Stimulated activated CD4-positive, alpha-beta T cell treated with anti-CD3 and anti-CD28 coated beads, TNF-alpha, amount 100 ng/mL, for 4 hours (primary cell): ENCODE results near the gene ARFGAP3.
"Not testable (repeated sequence)": the region's sequence is repeated elsewhere in the genome, so short reads cannot be mapped to it uniquely, and the experiment has no call there.

ENCODE experiments used
- DNase-seq, 3 experiments: peaks; one replicate each; pipeline ENCODE4 v3.0.0-alpha.2; 2020; ENCODE audit warnings: low read depth in 3 of 3

Gene ARFGAP3

DNA sequence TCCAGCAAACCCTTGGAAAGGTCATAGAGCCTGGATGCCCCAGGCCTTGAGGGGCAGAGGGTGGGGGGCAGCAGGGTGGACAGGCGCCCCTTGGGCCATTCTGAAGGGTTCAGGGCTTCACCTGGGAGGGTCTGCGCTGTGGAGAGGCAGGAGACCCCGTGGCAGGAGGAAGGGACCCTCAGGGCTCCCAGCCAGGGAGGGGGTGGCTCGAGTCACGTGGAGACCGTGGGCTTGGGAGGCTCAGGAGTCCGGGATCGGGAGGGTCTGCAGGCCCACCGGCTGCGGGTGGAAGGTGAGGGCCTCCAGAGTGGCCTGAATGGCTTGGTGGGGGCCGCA, 87.9 kb downstream of the ARFGAP3 start:
- DNase-seq, result no peak

DNA sequence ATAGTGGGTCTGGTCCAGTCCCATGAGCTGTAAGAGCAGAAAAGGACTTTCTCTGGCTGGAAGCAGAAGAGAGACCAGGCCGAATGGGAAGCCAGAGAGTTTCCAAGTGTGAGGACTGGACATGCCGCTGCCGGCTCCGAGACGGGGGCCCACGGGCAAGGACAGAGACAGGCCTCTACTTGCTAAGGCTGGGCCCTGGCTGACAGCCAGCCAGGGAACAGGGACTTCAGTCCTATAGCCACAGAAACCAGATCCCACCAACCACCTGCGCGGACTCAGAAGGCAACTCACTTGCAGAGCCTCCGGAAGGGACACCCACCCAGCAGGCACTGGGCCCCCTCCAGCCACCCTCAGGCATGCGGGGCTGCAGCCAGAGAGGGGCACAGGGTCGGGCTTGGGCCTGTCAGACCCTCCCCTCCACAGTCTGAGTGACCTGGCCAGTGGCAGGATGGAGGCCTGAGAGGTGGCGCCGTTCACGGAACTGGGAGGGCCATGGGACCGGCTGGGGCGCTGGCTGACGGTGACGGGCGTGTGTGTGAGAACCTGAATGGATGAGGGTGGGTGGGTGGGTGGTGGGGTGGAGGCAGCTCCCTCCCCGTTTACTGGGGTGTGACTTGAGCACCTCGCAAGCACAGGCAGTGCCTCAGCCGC, 88.6 kb downstream of the ARFGAP3 start:
- DNase-seq, result no peak

DNA sequence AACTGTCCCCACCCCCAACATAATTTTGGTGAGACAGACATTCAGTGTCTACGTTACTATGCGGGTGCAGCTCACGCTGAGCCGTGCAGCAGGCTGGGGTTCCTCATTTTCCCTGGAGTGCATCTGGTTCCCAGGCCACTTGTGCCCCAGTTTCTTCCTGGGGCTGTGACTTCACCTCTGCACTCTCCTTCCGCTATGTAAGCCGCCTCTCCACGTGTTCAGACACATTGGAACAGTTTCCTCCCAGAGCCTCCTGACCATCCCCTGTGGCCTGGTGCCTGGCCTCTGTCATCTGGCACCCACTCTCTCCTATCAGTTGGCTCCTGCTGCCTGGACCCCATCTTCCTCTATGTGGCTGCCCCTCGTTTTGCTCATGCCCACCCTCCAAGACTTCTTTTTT, 90.2 kb downstream of the ARFGAP3 start:
- no peak for DNase-seq

DNA sequence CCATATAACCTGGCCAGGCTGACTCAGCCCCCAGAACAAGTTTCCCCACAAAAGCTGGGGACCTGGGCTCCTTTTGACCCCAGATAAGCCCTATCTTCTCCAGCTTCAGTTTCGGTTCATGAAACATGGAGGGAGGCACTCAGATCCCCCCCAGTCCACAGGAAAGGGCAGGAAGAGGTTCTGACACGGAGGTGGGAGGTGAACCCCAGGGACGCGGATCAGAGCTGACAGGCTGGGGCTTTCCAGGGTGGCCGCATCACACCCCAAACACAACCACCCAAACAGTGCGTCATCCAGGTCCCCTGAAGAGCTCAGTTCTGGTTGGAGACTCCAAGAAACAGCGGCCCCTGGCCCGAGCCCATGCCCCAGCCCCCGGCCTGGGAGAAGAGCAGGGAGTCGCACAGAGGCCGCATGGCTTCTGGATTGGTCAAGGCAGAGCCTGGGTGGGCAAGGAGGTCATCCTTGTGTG, 92.1 kb downstream of the ARFGAP3 start:
- DNase-seq, result no peak

DNA sequence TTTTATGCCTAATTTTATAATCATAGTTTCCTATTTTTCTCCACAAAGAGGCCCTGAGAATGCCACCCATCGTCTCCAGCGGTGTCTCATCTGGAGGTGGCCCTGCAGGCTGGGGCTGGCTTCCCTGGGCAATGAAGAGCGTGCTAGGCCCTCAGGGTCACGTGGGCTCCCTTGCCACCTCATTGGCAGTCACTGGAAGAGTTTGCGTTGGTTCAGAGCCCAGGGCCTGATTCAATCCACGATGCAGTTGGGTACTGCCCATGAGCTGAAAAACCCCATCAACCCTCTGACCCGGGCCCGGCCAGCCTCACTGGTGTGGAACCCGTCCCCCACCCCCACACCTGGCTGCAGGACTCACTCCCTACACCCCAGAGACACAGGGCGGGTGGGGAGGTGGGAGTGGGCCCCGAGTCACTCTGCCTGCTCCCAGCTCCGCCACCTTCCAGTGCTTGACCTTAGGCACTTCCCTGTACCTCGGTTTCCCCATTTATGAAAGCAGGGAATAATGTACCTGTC, 93.0 kb downstream of the ARFGAP3 start:
- no peak for DNase-seq

DNA sequence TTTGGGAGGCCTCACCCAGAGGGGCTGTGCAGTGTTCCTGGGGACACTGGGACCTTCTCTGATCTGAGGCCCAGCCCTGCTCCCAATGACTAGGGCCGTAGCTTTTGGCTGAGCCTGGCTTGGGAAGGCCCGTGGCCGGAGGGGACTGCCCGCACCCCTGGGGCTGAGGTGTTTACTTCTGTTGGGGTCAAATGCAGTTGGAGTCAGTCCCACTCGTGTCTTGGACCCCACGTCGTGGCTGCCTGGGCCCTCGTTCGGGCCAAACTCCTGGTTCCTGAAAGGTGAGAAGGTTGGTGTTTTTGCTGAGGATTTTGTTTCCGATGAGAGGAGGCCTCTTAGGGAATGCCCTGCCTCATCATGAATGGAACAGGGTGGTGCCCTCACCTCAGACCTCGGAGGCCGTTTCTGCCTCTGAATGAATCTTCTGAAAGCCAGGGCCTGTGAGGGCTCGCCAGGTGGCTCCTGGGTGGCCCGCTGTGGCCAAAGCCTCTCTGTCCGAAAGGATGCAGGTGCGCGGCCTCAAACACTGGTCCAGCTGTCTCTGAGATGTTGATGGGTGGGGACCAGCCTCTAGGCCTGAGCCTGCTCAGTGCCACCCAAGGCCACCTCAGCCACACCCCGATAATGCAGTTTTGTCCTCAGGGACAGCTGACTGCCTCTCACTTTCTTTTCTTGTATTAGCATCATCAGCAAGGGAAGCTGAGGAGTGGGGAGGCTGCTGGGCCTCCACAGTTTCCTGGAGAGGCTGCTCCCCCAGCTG, 96.1 kb downstream of the ARFGAP3 start:
- DNase-seq, result no peak

DNA sequence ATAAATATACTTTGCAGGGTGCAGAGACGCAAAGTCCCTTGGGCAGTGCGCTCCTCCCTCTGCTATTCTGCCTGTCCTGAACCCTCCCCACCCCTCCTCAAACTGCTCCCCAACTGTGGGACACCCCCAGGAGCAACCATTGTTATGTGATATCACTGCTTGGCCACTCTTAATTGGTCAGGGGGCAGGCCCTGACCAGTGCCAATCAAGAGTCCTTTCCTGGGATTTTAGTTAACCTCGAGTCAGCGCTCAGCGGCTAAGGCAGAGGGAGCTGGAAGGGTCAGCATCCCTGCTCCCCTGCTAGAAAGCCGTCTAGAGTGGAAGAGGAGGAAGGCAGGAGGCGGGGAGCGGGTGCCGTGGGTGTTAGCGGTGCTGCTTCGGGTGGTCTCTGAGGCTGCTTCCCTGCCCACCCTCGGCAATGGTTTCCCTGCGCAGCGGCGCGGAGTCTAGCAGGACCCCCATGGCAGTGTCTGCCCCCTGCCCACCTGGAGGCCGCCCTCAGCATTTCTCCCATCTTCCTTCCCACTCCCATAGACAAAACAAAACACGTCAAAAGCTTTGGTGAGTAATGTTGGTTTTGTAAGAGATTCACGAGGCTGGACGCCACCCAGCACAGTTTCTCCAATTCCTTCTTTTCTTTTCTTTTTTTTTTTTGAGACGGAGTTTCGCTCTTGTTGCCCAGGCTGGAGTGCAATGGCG, 98.0 kb downstream of the ARFGAP3 start:
- DNase-seq, result no peak

DNA sequence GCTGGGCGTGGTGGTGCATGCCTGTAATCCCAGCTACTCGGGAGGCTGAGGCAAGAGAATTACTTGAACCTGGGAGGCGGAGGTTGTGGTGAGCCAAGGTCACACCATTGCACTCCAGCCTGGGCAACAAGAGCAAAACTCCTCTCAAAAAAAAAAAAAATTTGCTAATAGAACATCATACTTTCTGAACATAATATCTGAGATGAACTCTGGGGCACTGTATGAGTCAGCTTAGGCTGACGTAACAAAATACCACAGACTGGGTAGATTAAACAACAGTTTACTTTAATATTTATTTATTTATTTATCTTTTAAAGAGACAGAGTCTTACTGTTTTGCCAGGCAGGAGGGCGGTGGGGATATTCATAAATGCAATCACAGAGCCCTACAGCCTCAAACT, 101.5 kb downstream of the ARFGAP3 start:
- DNase-seq, result not testable (repeated sequence)

DNA sequence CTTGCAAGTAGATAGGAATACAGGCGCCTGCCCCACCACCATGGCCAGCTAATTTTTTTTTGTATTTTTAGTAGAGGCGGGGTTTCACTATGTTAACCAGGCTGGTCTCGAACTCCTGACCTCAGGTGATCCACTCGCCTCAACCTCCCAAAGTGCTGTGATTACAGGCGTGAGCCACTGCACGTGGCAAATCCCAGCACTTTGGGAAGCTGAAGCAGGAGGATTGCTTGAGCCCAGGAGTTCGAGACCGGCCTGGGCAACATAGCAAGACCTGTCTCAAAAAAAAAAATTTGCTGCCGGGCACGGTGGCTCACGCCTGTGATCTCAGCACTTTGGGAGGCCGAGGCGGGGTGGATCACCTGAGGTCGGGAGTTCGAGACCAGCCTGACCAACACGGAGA, 102.0 kb downstream of the ARFGAP3 start:
- not testable (repeated sequence) for DNase-seq

DNA sequence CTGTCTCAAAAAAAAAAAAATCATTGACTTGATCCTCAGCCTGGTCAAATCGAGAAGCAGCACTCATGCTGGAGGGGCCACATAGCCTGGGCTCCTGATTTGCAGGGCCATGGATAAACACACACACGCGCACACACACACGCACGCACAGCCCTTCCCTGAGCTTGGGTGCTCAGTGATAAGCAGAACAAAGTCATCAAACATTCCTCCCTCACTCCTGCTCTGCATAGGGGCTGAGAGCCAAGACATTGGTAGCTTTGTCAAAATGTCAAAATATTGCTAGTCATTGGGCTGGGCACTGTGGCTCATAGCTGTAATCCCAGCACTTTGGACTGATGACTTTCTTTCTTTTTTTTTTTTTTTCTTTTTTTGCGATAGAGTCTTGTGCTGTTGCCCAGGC, 102.4 kb downstream of the ARFGAP3 start:
- no peak for DNase-seq

DNA sequence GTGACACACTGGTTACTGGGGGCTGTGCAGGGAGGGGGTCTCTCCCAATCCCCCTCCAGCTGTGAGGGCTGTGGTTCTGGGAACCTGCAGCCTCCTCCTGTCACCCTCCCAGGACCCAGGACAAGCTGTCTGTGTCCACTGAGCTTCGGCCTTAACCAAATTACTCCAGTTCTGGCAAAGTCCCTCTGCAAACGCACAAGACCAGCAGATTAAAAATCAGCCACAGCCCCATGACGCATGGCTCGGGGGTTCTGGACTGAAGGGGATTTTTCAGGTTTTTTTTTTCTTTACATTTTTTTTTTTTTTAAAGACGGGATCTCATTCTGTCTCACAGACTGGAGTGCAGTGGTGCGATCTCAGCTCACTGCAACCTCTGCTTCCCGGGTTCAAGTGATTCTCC, 104.2 kb downstream of the ARFGAP3 start:
- no peak for DNase-seq

DNA sequence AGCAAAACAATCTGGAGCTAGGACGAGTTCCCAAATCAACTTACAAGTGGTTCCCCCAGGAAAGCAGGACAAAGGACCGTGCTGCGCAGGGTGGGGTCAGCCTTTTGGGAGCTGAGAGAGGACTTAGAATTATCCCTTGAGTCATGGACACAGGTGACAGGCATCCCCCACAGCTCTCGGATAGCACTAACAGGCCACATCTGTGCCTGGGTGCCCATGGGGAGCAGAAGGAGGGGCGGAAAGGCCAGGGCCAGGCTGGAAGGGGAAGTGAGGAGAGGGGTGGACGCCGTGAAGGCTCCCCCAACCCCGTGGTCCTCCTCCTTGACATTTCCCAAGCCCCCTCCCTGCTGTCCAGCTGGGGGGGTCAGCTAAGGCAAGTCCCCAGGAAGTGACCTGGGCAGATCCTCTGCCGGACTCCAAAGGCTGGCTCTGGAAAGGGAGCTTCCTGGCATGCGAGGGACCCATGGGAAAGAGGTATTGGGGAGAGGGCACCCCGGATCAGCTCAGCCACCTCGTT, 104.8 kb downstream of the ARFGAP3 start:
- no peak for DNase-seq

DNA sequence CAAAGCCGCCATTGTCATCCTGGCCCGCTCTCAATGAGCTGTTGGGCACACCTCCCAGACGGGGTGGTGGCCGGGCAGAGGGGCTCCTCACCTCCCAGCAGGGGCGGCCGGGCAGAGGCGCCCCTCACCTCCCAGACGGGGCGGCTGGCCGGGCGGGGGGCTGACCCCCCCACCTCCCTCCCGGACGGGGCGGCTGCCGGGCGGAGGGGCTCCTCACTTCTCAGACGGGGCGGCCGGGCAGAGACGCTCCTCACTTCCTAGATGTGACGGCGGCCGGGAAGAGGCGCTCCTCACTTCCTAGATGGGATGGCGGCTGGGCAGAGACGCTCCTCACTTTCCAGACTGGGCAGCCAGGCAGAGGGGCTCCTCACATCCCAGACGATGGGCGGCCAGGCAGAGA, 106.7 kb downstream of the ARFGAP3 start:
- not testable (repeated sequence) for DNase-seq

DNA sequence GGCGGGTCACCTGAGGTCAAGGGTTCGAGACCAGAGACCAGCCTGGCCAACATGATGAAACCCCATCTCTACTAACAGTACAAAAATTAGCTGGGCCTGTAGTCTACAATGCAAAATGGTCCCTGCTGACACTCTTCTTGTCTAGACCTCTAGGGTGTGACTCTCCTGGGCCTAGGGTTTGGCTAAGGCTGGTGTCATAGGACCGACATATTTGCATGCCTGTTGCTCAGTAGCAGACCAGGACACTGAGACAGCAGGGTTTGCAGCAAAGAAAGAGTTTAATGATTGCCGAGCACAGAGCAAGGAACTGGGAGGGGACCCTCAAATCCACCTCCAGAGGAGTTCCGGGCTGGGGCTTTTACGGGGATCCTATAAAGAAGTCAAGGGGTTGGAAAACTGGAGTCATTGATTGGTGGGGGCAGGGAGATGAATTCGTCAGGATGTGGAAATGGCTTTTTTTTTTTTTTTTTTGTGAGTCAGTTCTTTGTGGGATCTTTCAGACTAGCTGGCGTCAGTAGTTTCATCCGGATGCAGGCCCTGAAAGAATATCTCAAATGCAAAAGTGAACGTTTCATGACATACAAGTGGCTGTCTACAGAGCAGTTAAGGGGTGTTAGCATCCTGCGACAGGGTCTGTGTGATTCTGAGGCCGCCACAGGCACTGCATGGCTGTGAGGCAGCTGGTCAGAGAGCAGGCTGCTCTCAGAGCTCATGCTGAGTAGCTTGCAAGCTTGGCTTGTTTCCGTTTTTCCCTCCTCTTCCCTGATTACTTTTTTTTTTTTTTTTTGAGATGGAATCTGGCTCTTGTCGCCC, 109.2 kb downstream of the ARFGAP3 start:
- DNase-seq, result no peak
